LNCAP (cell line): Measurements from ENCODE around the gene CCDC171.

Source experiments
- CTCF ChIP-seq: fragments of 450-650 bp; IDR thresholded peaks from 2 replicates; pipeline ENCODE4 v1.5.1; 2017; ENCODE audit warnings: mild to moderate bottlenecking

The CCDC171 gene

GRCh38 chr9:15541872-15542271 lies 11.0 kb upstream of the CCDC171 start:
- no peak for TF ChIP-seq CTCF

- TF ChIP-seq CTCF, result no peak
Observed at GRCh38 chr9:15542624-15543023, 10.2 kb upstream of the CCDC171 start.

GRCh38 chr9:15543047-15543813 lies 9.6 kb upstream of the CCDC171 start:
- TF ChIP-seq CTCF, result no peak

- no peak for TF ChIP-seq CTCF
Observed at GRCh38 chr9:15549611-15550010, 3.2 kb upstream of the CCDC171 start.

- no peak for TF ChIP-seq CTCF
Observed at GRCh38 chr9:15553528-15553898, 670 bp downstream of the CCDC171 start.

GRCh38 chr9:15570769-15571168 lies 17.9 kb downstream of the CCDC171 start:
- TF ChIP-seq CTCF, result no peak

- no peak for TF ChIP-seq CTCF
Observed at GRCh38 chr9:15572200-15572770, 19.4 kb downstream of the CCDC171 start.
